Dedifferentiated amniotic fluid mesenchymal stem cell (primary cell): ENCODE measurements around the gene SESTD1.
"Not testable (repeated sequence)": the region's sequence is repeated elsewhere in the genome, so short reads cannot be mapped to it uniquely, and the experiment has no call there.

Source experiments
- DNase-seq: peaks from one replicate; pipeline ENCODE4 v3.0.0-alpha.2; 2016; ENCODE audit errors: extremely low spot score

Gene SESTD1

GRCh38 chr2:179106676-179107428 is 157.8 kb downstream of the SESTD1 start:
- peak; percentile 88 for DNase-seq

GRCh38 chr2:179106342-179106675 is 158.3 kb downstream of the SESTD1 start:
- no peak for DNase-seq

GRCh38 chr2:179104736-179105135 is 159.9 kb downstream of the SESTD1 start:
- no peak for DNase-seq

GRCh38 chr2:179098080-179098689 is 166.4 kb downstream of the SESTD1 start:
- peak; percentile 11 for DNase-seq

GRCh38 chr2:179097131-179097530 is 167.5 kb downstream of the SESTD1 start:
- DNase-seq: peak; percentile 8

- no peak for DNase-seq
Measured at GRCh38 chr2:179096090-179096489, 168.5 kb downstream of the SESTD1 start.

- not testable (repeated sequence) for DNase-seq
Measured at GRCh38 chr2:179092912-179093311, 171.7 kb downstream of the SESTD1 start.

GRCh38 chr2:179082697-179083096 is 181.9 kb downstream of the SESTD1 start:
- no peak for DNase-seq

GRCh38 chr2:179081954-179082353 is 182.7 kb downstream of the SESTD1 start:
- DNase-seq: peak; percentile 10

- no peak for DNase-seq
Measured at GRCh38 chr2:179072527-179072926, 192.1 kb downstream of the SESTD1 start.

- DNase-seq: no peak
Measured at GRCh38 chr2:179071810-179072355, 192.7 kb downstream of the SESTD1 start.

GRCh38 chr2:179070895-179071294 is 193.7 kb downstream of the SESTD1 start:
- DNase-seq: no peak

GRCh38 chr2:179069685-179070084 is 194.9 kb downstream of the SESTD1 start:
- DNase-seq: no peak

GRCh38 chr2:179068991-179069643 is 195.5 kb downstream of the SESTD1 start:
- DNase-seq: no peak

GRCh38 chr2:179059026-179059700 is 205.5 kb downstream of the SESTD1 start:
- no peak for DNase-seq

GRCh38 chr2:179057737-179058136 is 206.9 kb downstream of the SESTD1 start:
- no peak for DNase-seq

GRCh38 chr2:179053568-179053967 is 211.1 kb downstream of the SESTD1 start:
- DNase-seq: not testable (repeated sequence)
